Ishikawa (cell line): ENCODE results near the gene ATG101.

Source experiments
- CEBPB ChIP-seq: IDR thresholded peaks from 2 replicates; pipeline ENCODE4 v1.6.1; 2012
- CREB1 ChIP-seq: IDR thresholded peaks from 2 replicates; pipeline ENCODE4 v1.6.1; 2012; ENCODE audit warnings: low read depth
- EGR1 ChIP-seq: IDR thresholded peaks from 2 replicates; pipeline ENCODE4 v1.6.1; 2012
- EP300 ChIP-seq: IDR thresholded peaks from 2 replicates; pipeline ENCODE4 v1.6.1; 2012; ENCODE audit warnings: borderline replicate concordance
- FOXM1 ChIP-seq: IDR thresholded peaks from 2 replicates; pipeline ENCODE4 v1.6.1; 2012; ENCODE audit warnings: low read depth, borderline replicate concordance
- MAX ChIP-seq: IDR thresholded peaks from 2 replicates; pipeline ENCODE4 v1.6.1; 2012
- NFIC ChIP-seq: IDR thresholded peaks from 2 replicates; pipeline ENCODE4 v1.6.1; 2012
- RAD21 ChIP-seq: IDR thresholded peaks from 2 replicates; pipeline ENCODE4 v1.6.1; 2012; ENCODE audit warnings: low read depth
- REST ChIP-seq: IDR thresholded peaks from 2 replicates; pipeline ENCODE4 v1.6.1; 2012; ENCODE audit warnings: low read depth, mild to moderate bottlenecking
- TAF1 ChIP-seq: IDR thresholded peaks from 2 replicates; pipeline ENCODE4 v1.6.1; 2012; ENCODE audit warnings: low read depth, mild to moderate bottlenecking
- TCF12 ChIP-seq: IDR thresholded peaks from 2 replicates; pipeline ENCODE4 v1.6.1; 2012; ENCODE audit warnings: low read depth
- TEAD4 ChIP-seq: IDR thresholded peaks from 2 replicates; pipeline ENCODE4 v1.6.1; 2012
- USF1 ChIP-seq: IDR thresholded peaks from 2 replicates; pipeline ENCODE4 v1.6.1; 2012
- YY1 ChIP-seq: IDR thresholded peaks from 2 replicates; pipeline ENCODE4 v1.6.1; 2012; ENCODE audit warnings: low read depth
- ZBTB7A ChIP-seq: IDR thresholded peaks from 2 replicates; pipeline ENCODE4 v1.6.1; 2012; ENCODE audit warnings: low read depth

The ATG101 gene

GRCh38 chr12:52057638-52058576 lies 11.9 kb upstream of the ATG101 start:
- TF ChIP-seq FOXM1: no peak

- no peak for TF ChIP-seq MAX
- TF ChIP-seq ZBTB7A: no peak
- TF ChIP-seq NFIC: 0 out of 2 replicates have a peak, but pooled peaks have one; percentile 10
- no peak for TF ChIP-seq REST
Measured at GRCh38 chr12:52058631-52059361, 11.0 kb upstream of the ATG101 start.

GRCh38 chr12:52059582-52060497 lies 9.9 kb upstream of the ATG101 start:
- TF ChIP-seq FOXM1 (no peak), RAD21 (no peak), USF1 (no peak), EGR1 (no peak), REST (no peak), MAX (no peak), TAF1 (no peak), EP300 (no peak), TEAD4 (no peak), YY1 (no peak), TCF12 (no peak), CREB1 (no peak)

- no peak for TF ChIP-seq REST
- TF ChIP-seq TEAD4: no peak
- no peak for TF ChIP-seq USF1
- TF ChIP-seq YY1: no peak
- no peak for TF ChIP-seq EGR1
- no peak for TF ChIP-seq TAF1
- TF ChIP-seq CEBPB: no peak
- no peak for TF ChIP-seq RAD21
- no peak for TF ChIP-seq CREB1
- no peak for TF ChIP-seq ZBTB7A
- TF ChIP-seq NFIC: no peak
- no peak for TF ChIP-seq FOXM1
- TF ChIP-seq MAX: no peak
- TF ChIP-seq EP300: no peak
- TF ChIP-seq TCF12: no peak
Measured at GRCh38 chr12:52060498-52061177, 9.1 kb upstream of the ATG101 start.
